PC-9 (cell line): ENCODE measurements around the gene STX17.

Experiments used
- EZH2 ChIP-seq: fragments of 200-600 bp; sonication (generic); IDR thresholded peaks from 2 replicates; pipeline ENCODE4 v1.8.0; 2017; ENCODE audit warnings: antibody characterized with exemption, low read depth
- TF ChIP-seq, protein P1 (sequence below): fragments of 200-600 bp; sonication (generic); conservative IDR thresholded peaks from 2 replicates; pipeline ENCODE4 v1.6.1; 2017; ENCODE audit warnings: mixed run types, antibody characterized with exemption, mild to moderate bottlenecking, moderate library complexity

DNA sequence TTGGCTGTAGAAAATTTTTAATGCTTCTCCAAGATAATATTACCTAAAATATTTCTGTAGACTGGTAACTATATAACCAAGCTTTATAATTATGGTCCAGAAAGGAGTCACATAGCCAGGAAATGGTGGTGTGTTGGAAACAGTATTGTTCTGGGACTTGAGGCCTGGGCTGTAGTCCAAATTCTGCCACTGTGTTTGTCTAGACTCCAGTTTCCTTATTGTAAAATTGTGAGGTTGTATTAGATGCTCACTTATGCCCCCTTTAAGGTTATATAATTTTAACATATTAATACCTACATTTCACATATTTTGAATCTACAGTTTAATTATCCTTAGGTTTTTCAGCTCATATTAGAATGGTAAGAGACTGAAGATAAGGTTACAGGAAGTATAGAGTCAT lies 42.4 kb downstream of the STX17 start:
- TF ChIP-seq, protein P1, sequence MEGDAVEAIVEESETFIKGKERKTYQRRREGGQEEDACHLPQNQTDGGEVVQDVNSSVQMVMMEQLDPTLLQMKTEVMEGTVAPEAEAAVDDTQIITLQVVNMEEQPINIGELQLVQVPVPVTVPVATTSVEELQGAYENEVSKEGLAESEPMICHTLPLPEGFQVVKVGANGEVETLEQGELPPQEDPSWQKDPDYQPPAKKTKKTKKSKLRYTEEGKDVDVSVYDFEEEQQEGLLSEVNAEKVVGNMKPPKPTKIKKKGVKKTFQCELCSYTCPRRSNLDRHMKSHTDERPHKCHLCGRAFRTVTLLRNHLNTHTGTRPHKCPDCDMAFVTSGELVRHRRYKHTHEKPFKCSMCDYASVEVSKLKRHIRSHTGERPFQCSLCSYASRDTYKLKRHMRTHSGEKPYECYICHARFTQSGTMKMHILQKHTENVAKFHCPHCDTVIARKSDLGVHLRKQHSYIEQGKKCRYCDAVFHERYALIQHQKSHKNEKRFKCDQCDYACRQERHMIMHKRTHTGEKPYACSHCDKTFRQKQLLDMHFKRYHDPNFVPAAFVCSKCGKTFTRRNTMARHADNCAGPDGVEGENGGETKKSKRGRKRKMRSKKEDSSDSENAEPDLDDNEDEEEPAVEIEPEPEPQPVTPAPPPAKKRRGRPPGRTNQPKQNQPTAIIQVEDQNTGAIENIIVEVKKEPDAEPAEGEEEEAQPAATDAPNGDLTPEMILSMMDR: no peak
- TF ChIP-seq EZH2: no peak
